Glutamatergic neuron (in vitro differentiated cells): ENCODE data around the gene NUDT7. TPM values are rescaled to one million over a fixed set of nuclear protein-coding genes. Genes with fewer than 3 reads are reported as not detected.

Source experiments
- DNase-seq: peaks from one replicate; pipeline ENCODE4 v3.0.0; 2022
- H3K27ac Mint-ChIP-seq: one replicate; pipeline ENCODE4 v1.8.0; 2020; ENCODE audit warnings: mild to moderate bottlenecking, mixed read lengths, inconsistent platforms; ENCODE audit not compliant: unreplicated experiment
- H3K27me3 Mint-ChIP-seq: one replicate; pipeline ENCODE4 v1.8.0; 2020; ENCODE audit warnings: mild to moderate bottlenecking, moderate library complexity, mixed read lengths, inconsistent platforms; ENCODE audit not compliant: unreplicated experiment
- H3K36me3 Mint-ChIP-seq: one replicate; pipeline ENCODE4 v1.8.0; 2020; ENCODE audit warnings: mild to moderate bottlenecking, mixed read lengths, inconsistent platforms; ENCODE audit not compliant: unreplicated experiment
- H3K4me1 Mint-ChIP-seq: one replicate; pipeline ENCODE4 v1.8.0; 2020; ENCODE audit warnings: mild to moderate bottlenecking, low read depth, mixed read lengths, inconsistent platforms; ENCODE audit not compliant: unreplicated experiment
- H3K4me3 Mint-ChIP-seq: one replicate; pipeline ENCODE4 v1.8.0; 2020; ENCODE audit warnings: mild to moderate bottlenecking, mixed read lengths, inconsistent platforms; ENCODE audit not compliant: unreplicated experiment
- H3K9me3 Mint-ChIP-seq: one replicate; pipeline ENCODE4 v1.8.0; 2020; ENCODE audit warnings: mild to moderate bottlenecking, moderate library complexity, mixed read lengths, inconsistent platforms; ENCODE audit not compliant: unreplicated experiment
- total RNA-seq: library from RNA; stranded (reverse); fragmentation: NEBNext Ultra II Directional; extraction: Animal tissue kit (Norgen Biotek cat#: 25700); gene quantifications from one replicate; pipeline ENCODE4 v1.2.1, GENCODE V29; 2021; ENCODE audit not compliant: unreplicated experiment
- TF ChIP-seq, protein P1 (sequence below): fragments of 200-600 bp; sonication (generic); IDR thresholded peaks from one replicate; pipeline ENCODE4 v1.5.0; 2021; ENCODE audit not compliant: partially characterized antibody, unreplicated experiment

Gene NUDT7
- total RNA-seq, 1 donor from 2014 or later: 3.0 TPM

- H3K9me3 Mint-ChIP-seq: peaks cover 3% of the 10 kb centered on the region
- DNase-seq: no peak
- H3K27ac Mint-ChIP-seq: peak overlapping the region; percentile 40
- H3K4me1 Mint-ChIP-seq: peaks cover 17% of the 10 kb centered on the region
- TF ChIP-seq, protein P1, sequence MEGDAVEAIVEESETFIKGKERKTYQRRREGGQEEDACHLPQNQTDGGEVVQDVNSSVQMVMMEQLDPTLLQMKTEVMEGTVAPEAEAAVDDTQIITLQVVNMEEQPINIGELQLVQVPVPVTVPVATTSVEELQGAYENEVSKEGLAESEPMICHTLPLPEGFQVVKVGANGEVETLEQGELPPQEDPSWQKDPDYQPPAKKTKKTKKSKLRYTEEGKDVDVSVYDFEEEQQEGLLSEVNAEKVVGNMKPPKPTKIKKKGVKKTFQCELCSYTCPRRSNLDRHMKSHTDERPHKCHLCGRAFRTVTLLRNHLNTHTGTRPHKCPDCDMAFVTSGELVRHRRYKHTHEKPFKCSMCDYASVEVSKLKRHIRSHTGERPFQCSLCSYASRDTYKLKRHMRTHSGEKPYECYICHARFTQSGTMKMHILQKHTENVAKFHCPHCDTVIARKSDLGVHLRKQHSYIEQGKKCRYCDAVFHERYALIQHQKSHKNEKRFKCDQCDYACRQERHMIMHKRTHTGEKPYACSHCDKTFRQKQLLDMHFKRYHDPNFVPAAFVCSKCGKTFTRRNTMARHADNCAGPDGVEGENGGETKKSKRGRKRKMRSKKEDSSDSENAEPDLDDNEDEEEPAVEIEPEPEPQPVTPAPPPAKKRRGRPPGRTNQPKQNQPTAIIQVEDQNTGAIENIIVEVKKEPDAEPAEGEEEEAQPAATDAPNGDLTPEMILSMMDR: no peak
- peak overlapping the region; percentile 86 for H3K4me3 Mint-ChIP-seq
- H3K36me3 Mint-ChIP-seq: no peaks in the 10 kb centered on the region
- H3K27me3 Mint-ChIP-seq: peaks cover 3% of the 10 kb centered on the region
Observed at GRCh38 chr16:77790009-77790372, 67.7 kb downstream of the NUDT7 start.

DNA sequence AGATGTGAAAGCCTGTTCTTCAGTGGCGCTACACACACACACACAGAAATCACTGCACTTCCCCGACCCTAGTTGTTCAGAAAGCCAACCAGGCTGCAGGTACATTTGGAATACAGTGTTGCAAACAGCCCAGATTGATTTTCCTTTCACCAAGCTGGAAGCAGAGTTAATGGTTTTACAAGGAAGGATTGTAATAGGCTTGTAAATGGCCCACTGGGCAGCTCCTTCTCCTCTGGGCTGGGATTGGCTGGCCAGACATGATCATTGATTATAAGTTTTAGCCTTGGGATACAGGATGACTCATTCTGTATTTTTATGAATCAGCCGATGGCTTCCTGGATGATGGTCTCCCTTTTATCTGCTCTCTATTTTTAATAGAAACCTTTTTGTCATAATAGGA lies 68.6 kb downstream of the NUDT7 start:
- no peaks in the 10 kb centered on the region for H3K36me3 Mint-ChIP-seq
- DNase-seq: no peak
- H3K4me3 Mint-ChIP-seq: peak overlapping the region; percentile 66
- H3K9me3 Mint-ChIP-seq: peaks cover 3% of the 10 kb centered on the region
- H3K4me1 Mint-ChIP-seq: peaks cover 17% of the 10 kb centered on the region
- TF ChIP-seq, protein P1: no peak
- H3K27me3 Mint-ChIP-seq: peaks cover 3% of the 10 kb centered on the region
- peak overlapping the region; percentile 40 for H3K27ac Mint-ChIP-seq

Other genes with a start within 250 kb of the NUDT7 start
- 17.9 TPM for gene VAT1L, start 66.0 kb downstream of the NUDT7 start, total RNA-seq